A549 (cell line): ENCODE data around the gene METAP2.
A peak's percentile ranks its signal among the peaks of the same experiment; 100 is the strongest.

Experiments
- CEBPB ChIP-seq, 2 experiments: fragments of >200 bp in 1 of 2; sonication (Bioruptor Twin) in 1 of 2; formaldehyde crosslinking in 1 of 2; IDR thresholded peaks; 2 replicates each; pipeline ENCODE4 v1.6.1; 2012 to 2016
- CTCF ChIP-seq: fragments of >200 bp; sonication (Bioruptor Twin); formaldehyde crosslinking; IDR thresholded peaks from 3 replicates; pipeline ENCODE4 v1.5.1; 2016
- ELK1 ChIP-seq: fragments of 150-350 bp; IDR thresholded peaks from 2 replicates; pipeline ENCODE4 v1.6.1; 2014; ENCODE audit warnings: low read depth, mild to moderate bottlenecking, low read length
- EP300 ChIP-seq, 2 experiments: fragments of >200 bp; sonication (Bioruptor Twin); formaldehyde crosslinking; IDR thresholded peaks; 2 replicates in 1 of 2; 3 replicates in 1 of 2; pipeline ENCODE4 v1.6.1; 2016 to 2017
- FOSL2 ChIP-seq, 2 experiments: fragments of 450-650 bp in 1 of 2; fragments of >200 bp in 1 of 2; sonication (Bioruptor Twin) in 1 of 2; formaldehyde crosslinking; IDR thresholded peaks; 2 replicates each; pipeline versions ENCODE4 v1.5.0 to v1.6.1; 2016 to 2020; ENCODE audit warnings: mild to moderate bottlenecking in 1 of 2, moderate library complexity in 1 of 2
- HMGXB4 ChIP-seq: fragments of 250-450 bp; sonication (Bioruptor Pico); IDR thresholded peaks from 2 replicates; pipeline ENCODE4 v1.5.0; 2021; ENCODE audit warnings: mild to moderate bottlenecking, moderate library complexity, borderline replicate concordance
- MAX ChIP-seq: IDR thresholded peaks from 2 replicates; pipeline ENCODE4 v1.6.1; 2012
- POLR2A ChIP-seq: IDR thresholded peaks from 2 replicates; pipeline ENCODE4 v1.6.1; 2012; ENCODE audit warnings: mild to moderate bottlenecking, low read length
- POLR2AphosphoS2 ChIP-seq: conservative IDR thresholded peaks from 2 replicates; pipeline ENCODE4 v1.6.1; 2012; ENCODE audit warnings: low read length, improper control_type of control experiment, inconsistent platforms
- RAD21 ChIP-seq, 2 experiments: fragments of >200 bp in 1 of 2; sonication (Bioruptor Twin) in 1 of 2; formaldehyde crosslinking in 1 of 2; IDR thresholded peaks in 1 of 2; conservative IDR thresholded peaks in 1 of 2; 2 replicates in 1 of 2; 3 replicates in 1 of 2; pipeline ENCODE4 v1.6.1; 2012 to 2018; ENCODE audit warnings: inconsistent platforms in 1 of 2
- REST ChIP-seq: fragments of 200-600 bp; sonication (generic); IDR thresholded peaks from 2 replicates; pipeline ENCODE4 v1.6.1; 2016; ENCODE audit warnings: antibody characterized with exemption, mild to moderate bottlenecking, moderate library complexity
- SREBF2 ChIP-seq: fragments of 450-650 bp; IDR thresholded peaks from 2 replicates; pipeline ENCODE4 v1.6.1; 2014; ENCODE audit warnings: mild to moderate bottlenecking, moderate library complexity

GRCh38 chr12:95473884-95474659 is at the start of gene METAP2:
- TF ChIP-seq FOSL2 (IDR thresholded peaks at IDR 0.05) (no peak), FOSL2 (CRISPR knock-in tag; IDR thresholded peaks at IDR 0.05) (0 out of 2 replicates have a peak, but pooled peaks have one; percentile 29), SREBF2 (no peak), EP300 (IDR thresholded peaks at IDR 0.05) (no peak), CTCF (no peak), MAX (peak; percentile 93), ELK1 (no peak), POLR2AphosphoS2 (no peak), POLR2A (peak; percentile 93), HMGXB4 (CRISPR knock-in tag) (no peak), RAD21 (conservative IDR thresholded peaks at IDR 0.05 in 1 of 2, IDR thresholded peaks at IDR 0.05 in 1 of 2) (no peak), CEBPB (IDR thresholded peaks at IDR 0.05) (no peak), REST (no peak)
